HL-60 (cell line): ENCODE results near the gene C6.

Source experiments
- DNase-seq, 2 experiments: peaks; one replicate each; pipeline ENCODE4 v3.0.0-alpha.2; 2010 to 2020; ENCODE audit warnings: low read depth in 1 of 2, low spot score in 1 of 2
- H3K27ac ChIP-seq: fragments of 250-450 bp; sonication (Bioruptor Pico); replicated peaks from 2 replicates; pipeline ENCODE4 v1.5.1; 2020; ENCODE audit warnings: mild to moderate bottlenecking, moderate library complexity
- H3K27me3 ChIP-seq: fragments of 250-450 bp; sonication (Bioruptor Pico); 2 replicates; pipeline ENCODE4 v1.5.1; 2021; ENCODE audit warnings: mild to moderate bottlenecking, moderate library complexity; ENCODE audit not compliant: insufficient read depth, poor library complexity, severe bottlenecking
- H3K4me3 ChIP-seq: replicated peaks from 2 replicates; pipeline ENCODE4 v1.5.1; 2011; ENCODE audit warnings: mild to moderate bottlenecking, control low read depth, low read length; ENCODE audit not compliant: insufficient read depth
- CTCF ChIP-seq: IDR thresholded peaks from one replicate; pipeline ENCODE4 v1.5.1; 2011; ENCODE audit warnings: low read length, control low read depth, inconsistent platforms; ENCODE audit not compliant: insufficient read depth
- GABPA ChIP-seq: IDR thresholded peaks from 2 replicates; pipeline ENCODE4 v1.6.1; 2012; ENCODE audit warnings: low read depth
- POLR2AphosphoS5 ChIP-seq: IDR thresholded peaks from 2 replicates; pipeline ENCODE4 v1.6.1; 2012; ENCODE audit warnings: low read depth
- REST ChIP-seq: IDR thresholded peaks from 2 replicates; pipeline ENCODE4 v1.6.1; 2012; ENCODE audit warnings: low read depth; ENCODE audit not compliant: insufficient replicate concordance
- SPI1 ChIP-seq: IDR thresholded peaks from 2 replicates; pipeline ENCODE4 v1.6.1; 2012; ENCODE audit warnings: low read depth, mild to moderate bottlenecking, borderline replicate concordance

The C6 gene

GRCh38 chr5:41112486-41113455 lies 100.6 kb downstream of the C6 start:
- H3K4me3 ChIP-seq: no peak overlapping the region
- TF ChIP-seq POLR2AphosphoS5 (no peak), SPI1 (no peak), CTCF (no peak)
- H3K27ac ChIP-seq: no peak overlapping the region
- no peak for DNase-seq
- no peaks in the 10 kb centered on the region for H3K27me3 ChIP-seq

GRCh38 chr5:41109186-41109585 lies 104.1 kb downstream of the C6 start:
- no peaks in the 10 kb centered on the region for H3K27me3 ChIP-seq
- TF ChIP-seq GABPA: no peak
- no peak for TF ChIP-seq POLR2AphosphoS5
- TF ChIP-seq REST: no peak
- TF ChIP-seq SPI1: no peak
- TF ChIP-seq CTCF: no peak
- no peak overlapping the region for H3K27ac ChIP-seq
- no peak overlapping the region for H3K4me3 ChIP-seq
- no peak for DNase-seq

GRCh38 chr5:41102341-41102740 lies 111.0 kb downstream of the C6 start:
- Histone ChIP-seq H3K27me3 (no peaks in the 10 kb centered on the region), H3K4me3 (no peak overlapping the region), H3K27ac (no peak overlapping the region)
- TF ChIP-seq GABPA: no peak
- no peak for TF ChIP-seq CTCF
- TF ChIP-seq SPI1: no peak
- TF ChIP-seq POLR2AphosphoS5: no peak
- TF ChIP-seq REST: no peak
- DNase-seq: no peak

- TF ChIP-seq CTCF (no peak), REST (no peak)
- Histone ChIP-seq H3K27me3 (no peaks in the 10 kb centered on the region), H3K4me3 (no peak overlapping the region), H3K27ac (no peak overlapping the region)
- no peak for DNase-seq
Observed at GRCh38 chr5:41097642-41098041, 115.7 kb downstream of the C6 start.
